ENCODE results near the gene GAST.

GRCh38 chr17:41760878-41761277 lies 48.7 kb downstream of the GAST start:
- TF ChIP-seq SREBF1 (IDR thresholded peaks at IDR 0.05; ENCODE audit: low read length) = no peak
- no peak for TF ChIP-seq CTCF (IDR thresholded peaks at IDR 0.05 in 2 of 3, conservative IDR thresholded peaks at IDR 0.05 in 1 of 3; ENCODE audit: control insufficient read depth in 2 of 3, extremely low read depth in 1 of 3, insufficient read depth in 1 of 3, low read depth in 3 of 3, low read length in 3 of 3)
- TF ChIP-seq SP1 (IDR thresholded peaks at IDR 0.05; ENCODE audit: low read depth, low read length) = no peak
- no peak for TF ChIP-seq CBFB (IDR thresholded peaks at IDR 0.05; ENCODE audit: low read depth)
- TF ChIP-seq EED (IDR thresholded peaks at IDR 0.05; ENCODE audit: low read depth) = no peak

Data from GM12878 (cell line).